Sigmoid colon (tissue), 3 donors: ENCODE results near the gene EXOC3L1.

ENCODE experiments used
- CTCF ChIP-seq, 4 experiments: fragments of 450-650 bp in 3 of 4; fragments of 200-600 bp in 1 of 4; IDR thresholded peaks; one replicate each; pipeline ENCODE4 v1.5.1; 2016 to 2019; ENCODE audit warnings: antibody characterized with exemption in 4 of 4, mild to moderate bottlenecking in 3 of 4, moderate library complexity in 2 of 4
- POLR2A ChIP-seq, 2 donors: fragments of 450-650 bp; IDR thresholded peaks; one replicate each; pipeline ENCODE4 v1.6.1; 2016; ENCODE audit warnings: antibody characterized with exemption in 2 of 2, mild to moderate bottlenecking in 2 of 2, moderate library complexity in 2 of 2

DNA sequence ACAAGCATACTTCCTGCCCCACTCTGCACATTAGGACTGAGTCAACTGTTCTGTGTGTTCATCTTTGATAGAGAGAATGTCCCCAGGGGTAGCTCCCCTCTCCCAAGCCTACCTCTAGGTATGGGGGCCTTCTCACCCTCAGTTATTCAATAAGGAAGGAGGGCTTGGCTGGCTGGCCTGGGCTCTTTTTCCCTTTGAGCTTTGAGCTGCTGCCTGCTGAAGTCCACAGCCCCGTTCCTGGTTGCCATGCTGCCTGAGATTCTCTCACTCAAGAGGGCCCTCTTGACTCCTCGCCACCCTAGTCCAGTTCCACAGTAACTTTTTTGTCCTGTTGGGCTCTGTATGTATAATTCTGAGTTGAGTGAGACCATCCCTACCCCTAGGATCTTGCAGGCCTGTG lies 44.2 kb downstream of the EXOC3L1 start:
- TF ChIP-seq POLR2A (IDR thresholded peaks at IDR 0.05) = no peak
- no peak for TF ChIP-seq CTCF (IDR thresholded peaks at IDR 0.05)
